ENCODE measurements around the gene GPR35. TPM values are rescaled to one million over a fixed set of nuclear protein-coding genes. Genes with fewer than 3 reads are reported as not detected.

The GPR35 gene
- total and polyA plus RNA-seq, 2 of the 13 experiments (the other 11 are each of a cell fraction or from before 2014, with no cell fraction given), result 27.1 to 44.2 TPM

DNA sequence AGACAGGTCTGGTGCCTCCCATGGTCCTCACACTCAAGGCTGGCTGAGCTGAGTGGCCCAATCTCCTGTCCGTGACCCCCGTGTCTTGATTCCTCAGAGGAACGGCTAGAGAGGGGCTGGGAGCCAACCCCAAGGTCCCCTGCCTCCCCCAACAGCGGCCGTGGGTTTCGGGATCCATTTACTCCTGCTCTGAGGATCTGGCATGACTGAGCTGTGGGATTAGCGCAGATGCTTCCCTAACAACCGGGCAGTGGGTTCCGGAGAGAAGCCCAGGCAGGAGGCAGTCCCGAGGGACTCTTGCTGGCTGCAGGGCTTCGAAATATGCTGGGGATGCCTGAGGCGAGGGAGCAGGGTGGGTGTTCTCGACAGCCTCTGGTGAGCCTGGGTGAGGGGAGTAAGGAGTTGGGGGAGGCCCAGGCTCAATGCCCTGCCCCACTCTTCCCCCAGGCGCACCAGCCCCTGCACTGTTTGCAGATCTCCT lies 18.9 kb downstream of the GPR35 start:
- intact Hi-C loops (cut with micrococcal nuclease; ENCODE audit: unreplicated experiment), result loop anchor here (10.0 kb wide), 1 partner anchor 129 kb away; no protein-coding TSS in a partner anchor
- Histone ChIP-seq H4K20me1 (ENCODE audit: insufficient read depth, low read length) (no peaks in the 10 kb centered on the region; the same call in 1 of the 2 replicates), H3K9me3 (ENCODE audit: low read length) (no peaks in the 10 kb centered on the region), H3K27me3 (ENCODE audit: control insufficient read depth in 1 of 2, insufficient read depth in 2 of 2, low read length in 2 of 2) (peaks cover 45 to 82% of the 10 kb centered on the region in 2 experiments), H3K4me2 (ENCODE audit: low read depth, low read length) (no peak overlapping the region), H3K27ac (ENCODE audit: extremely low read length, insufficient read depth, low read length) (no peak overlapping the region), H2AFZ (ENCODE audit: low read length) (no peak overlapping the region), H3K79me2 (ENCODE audit: insufficient read depth, low read length) (no peaks in the 10 kb centered on the region), H3K4me3 (replicated peaks in 1 of 3; ENCODE audit: insufficient read depth in 1 of 3, low read depth in 2 of 3, low read length in 3 of 3) (no peak overlapping the region), H3K4me1 (ENCODE audit: insufficient read depth, low read length) (no peaks in the 10 kb centered on the region), H3K9ac (ENCODE audit: insufficient read depth, low read depth, low read length) (no peak overlapping the region), H3K36me3 (replicated peaks in 1 of 2; ENCODE audit: control insufficient read depth in 1 of 2, insufficient read depth in 2 of 2, low read length in 2 of 2) (no peaks in the 10 kb centered on the region)
- no peak for DNase-seq (ENCODE audit: low spot score)
- ChIA-PET POLR2A (no interaction called here), CTCF (ENCODE audit: low intra/inter-chr PET ratio, low total read pairs) (no interaction called here)
- in situ Hi-C loops (cut with HindIII; ENCODE audit: extremely low pct_ligation_motif_present, low pct_unique_long_range_greater_than_20kb), result no loop called here
- WGBS (ENCODE audit: low lambda C conversion rate), result 3% methylated on average over 11 of the region's 14 CpGs
- no TSS peak for BruUV-seq (replicated peaks)
- TF ChIP-seq, protein P1, sequence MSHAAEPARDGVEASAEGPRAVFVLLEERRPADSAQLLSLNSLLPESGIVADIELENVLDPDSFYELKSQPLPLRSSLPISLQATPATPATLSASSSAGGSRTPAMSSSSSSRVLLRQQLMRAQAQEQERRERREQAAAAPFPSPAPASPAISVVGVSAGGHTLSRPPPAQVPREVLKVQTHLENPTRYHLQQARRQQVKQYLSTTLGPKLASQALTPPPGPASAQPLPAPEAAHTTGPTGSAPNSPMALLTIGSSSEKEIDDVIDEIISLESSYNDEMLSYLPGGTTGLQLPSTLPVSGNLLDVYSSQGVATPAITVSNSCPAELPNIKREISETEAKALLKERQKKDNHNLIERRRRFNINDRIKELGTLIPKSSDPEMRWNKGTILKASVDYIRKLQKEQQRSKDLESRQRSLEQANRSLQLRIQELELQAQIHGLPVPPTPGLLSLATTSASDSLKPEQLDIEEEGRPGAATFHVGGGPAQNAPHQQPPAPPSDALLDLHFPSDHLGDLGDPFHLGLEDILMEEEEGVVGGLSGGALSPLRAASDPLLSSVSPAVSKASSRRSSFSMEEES (CRISPR knock-in tag; IDR thresholded peaks at IDR 0.05), result no peak
- no peak for FAIRE-seq
- ATAC-seq, result no peak

- intact Hi-C loops (cut with micrococcal nuclease; ENCODE audit: unreplicated experiment), result loop anchor here (10.0 kb wide), 1 partner anchor 130 kb away; no protein-coding TSS in a partner anchor
- no peak for FAIRE-seq
These were observed 19.6 kb downstream of the GPR35 start for GRCh38 chr2:240644859-240645301.

More at GRCh38 chr2:240644859-240645301, 19.6 kb downstream of the GPR35 start:
- no peak overlapping the region for H3K27ac ChIP-seq (ENCODE audit: extremely low read length, insufficient read depth, low read length)
- no peak overlapping the region for H3K4me3 ChIP-seq (replicated peaks in 1 of 3; ENCODE audit: insufficient read depth in 1 of 3, low read depth in 2 of 3, low read length in 3 of 3)
- peaks cover 45 to 81% of the 10 kb centered on the region in 2 experiments for H3K27me3 ChIP-seq (ENCODE audit: control insufficient read depth in 1 of 2, insufficient read depth in 2 of 2, low read length in 2 of 2)
- no peak for TF ChIP-seq MED8 (CRISPR knock-in tag; IDR thresholded peaks at IDR 0.05; ENCODE audit: insufficient replicate concordance)
- TF ChIP-seq ZNF616 (CRISPR knock-in tag; IDR thresholded peaks at IDR 0.05; ENCODE audit: low read depth), result no peak
- TF ChIP-seq HMGXB4 (CRISPR knock-in tag; IDR thresholded peaks at IDR 0.05; ENCODE audit: borderline replicate concordance in 1 of 2, low read depth in 1 of 2), result no peak
- TF ChIP-seq, protein P2, sequence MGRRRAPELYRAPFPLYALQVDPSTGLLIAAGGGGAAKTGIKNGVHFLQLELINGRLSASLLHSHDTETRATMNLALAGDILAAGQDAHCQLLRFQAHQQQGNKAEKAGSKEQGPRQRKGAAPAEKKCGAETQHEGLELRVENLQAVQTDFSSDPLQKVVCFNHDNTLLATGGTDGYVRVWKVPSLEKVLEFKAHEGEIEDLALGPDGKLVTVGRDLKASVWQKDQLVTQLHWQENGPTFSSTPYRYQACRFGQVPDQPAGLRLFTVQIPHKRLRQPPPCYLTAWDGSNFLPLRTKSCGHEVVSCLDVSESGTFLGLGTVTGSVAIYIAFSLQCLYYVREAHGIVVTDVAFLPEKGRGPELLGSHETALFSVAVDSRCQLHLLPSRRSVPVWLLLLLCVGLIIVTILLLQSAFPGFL (CRISPR knock-in tag; IDR thresholded peaks at IDR 0.05), result no peak
- TF ChIP-seq ZNF800 (CRISPR knock-in tag; IDR thresholded peaks at IDR 0.05), result no peak
- TF ChIP-seq NCOR1 (IDR thresholded peaks at IDR 0.05; ENCODE audit: borderline replicate concordance, low read length), result no peak
- no peak for TF ChIP-seq TCF7 (IDR thresholded peaks at IDR 0.05; ENCODE audit: low read depth)
- H3K36me3 ChIP-seq (replicated peaks in 1 of 2; ENCODE audit: control insufficient read depth in 1 of 2, insufficient read depth in 2 of 2, low read length in 2 of 2), result no peaks in the 10 kb centered on the region
- no peaks in the 10 kb centered on the region for H3K79me2 ChIP-seq (ENCODE audit: insufficient read depth, low read length)
- H4K20me1 ChIP-seq (ENCODE audit: insufficient read depth, low read length), result no peaks in the 10 kb centered on the region; the same call in 1 of the 2 replicates
- no peak overlapping the region for H2AFZ ChIP-seq (ENCODE audit: low read length)
- H3K4me1 ChIP-seq (ENCODE audit: insufficient read depth, low read length), result no peaks in the 10 kb centered on the region
- ChIA-PET POLR2A (no interaction called here), CTCF (ENCODE audit: low intra/inter-chr PET ratio, low total read pairs) (no interaction called here)
- no peaks in the 10 kb centered on the region for H3K9me3 ChIP-seq (ENCODE audit: low read length)
- in situ Hi-C loops (cut with HindIII; ENCODE audit: extremely low pct_ligation_motif_present, low pct_unique_long_range_greater_than_20kb), result no loop called here
- ATAC-seq (no peak), DNase-seq (ENCODE audit: low spot score) (no peak)
- no peak overlapping the region for H3K4me2 ChIP-seq (ENCODE audit: low read depth, low read length)
- 0% methylated on average over 1 of the region's 8 CpGs for WGBS (ENCODE audit: low lambda C conversion rate)
- no TSS peak for BruUV-seq (replicated peaks)
- no peak overlapping the region for H3K9ac ChIP-seq (ENCODE audit: insufficient read depth, low read depth, low read length)
